ENCODE results near the gene NOTCH1. TPM values are rescaled to one million over a fixed set of nuclear protein-coding genes. Genes with fewer than 3 reads are reported as not detected.

Gene NOTCH1
- total and polyA plus RNA-seq, 2 of the 8 experiments (the other 6 are each of a cell fraction or from before 2014, with no cell fraction given) = 6.9 to 55.6 TPM

- peaks cover 42 to 55% (median 54%) of the 10 kb centered on the region in 4 experiments for H3K36me3 ChIP-seq (ENCODE audit: control insufficient read depth in 2 of 4, insufficient read depth in 4 of 4, low read length in 3 of 4)
- no peak overlapping the region for H3K4me2 ChIP-seq (ENCODE audit: insufficient read depth in 1 of 2, low read depth in 2 of 2, low read length in 2 of 2)
- no peak overlapping the region for H3K56ac ChIP-seq (replicated peaks; ENCODE audit: insufficient read length, low read depth, low read length)
- no peak overlapping the region for H4K91ac ChIP-seq (replicated peaks; ENCODE audit: insufficient read length, low read length)
- no peak overlapping the region for H3K4me3 ChIP-seq (ENCODE audit: extremely low read depth in 1 of 4, insufficient read depth in 2 of 4, low read depth in 3 of 4, low read length in 4 of 4)
- H3K27ac ChIP-seq (ENCODE audit: low read depth, low read length) = no peak overlapping the region
- no peak for FAIRE-seq
- H3K23me2 ChIP-seq (ENCODE audit: low read depth, low read length) = no peaks in the 10 kb centered on the region
- no peak for DNase-seq (ENCODE audit: low read depth in 1 of 2, low spot score in 2 of 2)
- no peak overlapping the region for H2AFZ ChIP-seq (ENCODE audit: low read length)
- no peak overlapping the region for H3K23ac ChIP-seq (ENCODE audit: insufficient read length)
- no peak overlapping the region for H3K18ac ChIP-seq (ENCODE audit: extremely low read depth, low read length)
- WGBS, 2 experiments (ENCODE audit: extremely low coverage in 1 of 2, insufficient coverage in 1 of 2, insufficient read length in 1 of 2, insufficient replicate concordance in 2 of 2, low coverage in 1 of 2, low lambda C conversion rate in 2 of 2, missing lambda C conversion rate in 1 of 2) = 88% methylated on average over 25 of the region's 25 CpGs; no CpG with 5 or more reads in 1 of the 2 experiments
- H2BK15ac ChIP-seq (ENCODE audit: low read length) = no peak overlapping the region
- H4K5ac ChIP-seq (ENCODE audit: insufficient read length, low read depth, low read length) = no peak overlapping the region
- no peak overlapping the region for H4K8ac ChIP-seq (ENCODE audit: extremely low read depth, insufficient read depth, low read length)
- H4K20me1 ChIP-seq (replicated peaks in 1 of 2; ENCODE audit: control insufficient read depth in 1 of 2, insufficient read depth in 2 of 2, low read length in 2 of 2) = peaks cover 20 to 42% of the 10 kb centered on the region in 2 experiments
- peaks cover 13 to 83% of the 10 kb centered on the region in 2 experiments for H3K79me2 ChIP-seq (ENCODE audit: control insufficient read depth in 1 of 2, insufficient read depth in 2 of 2, low read length in 2 of 2)
- no peak overlapping the region for H2BK120ac ChIP-seq (replicated peaks; ENCODE audit: low read depth, low read length)
- H3K9me3 ChIP-seq (ENCODE audit: insufficient read depth in 2 of 2, low read depth in 1 of 2, low read length in 1 of 2) = no peaks in the 10 kb centered on the region
- ChIA-PET POLR2A (ENCODE audit: partially characterized antibody) (interaction anchor here (0.6 to 2.9 kb wide), 7 partner anchors 8 to 72 kb away, joined by 3 to 13 read pairs (median 4); no protein-coding TSS in a partner anchor), CTCF (ENCODE audit: partially characterized antibody) (interaction anchor here (0.6 to 1.4 kb wide), 5 partner anchors 11 to 223 kb away, joined by 3 read pairs; no protein-coding TSS in a partner anchor)
- no peak overlapping the region for H2BK12ac ChIP-seq (ENCODE audit: low read depth, low read length)
- no peak overlapping the region for H2AK5ac ChIP-seq (ENCODE audit: low read depth, low read length)
- no peak overlapping the region for H2BK20ac ChIP-seq (ENCODE audit: low read length)
- H3K4ac ChIP-seq (replicated peaks; ENCODE audit: insufficient read length, low read depth, low read length) = no peak overlapping the region
- no peak overlapping the region for H3K9ac ChIP-seq (replicated peaks in 1 of 4; ENCODE audit: extremely low read depth in 1 of 4, low read depth in 3 of 4, low read length in 3 of 4)
- H3K79me1 ChIP-seq (ENCODE audit: low read depth, low read length) = peaks cover 5% of the 10 kb centered on the region
- peaks cover 0 to 3% (median 1%) of the 10 kb centered on the region in 4 experiments; a peak in 5 of 7 replicates for H3K4me1 ChIP-seq (replicated peaks in 1 of 4; ENCODE audit: control insufficient read depth in 3 of 4, insufficient read depth in 4 of 4, low read length in 3 of 4)
- H2BK5ac ChIP-seq (ENCODE audit: low read depth, low read length) = no peak overlapping the region
- H3K14ac ChIP-seq (ENCODE audit: insufficient read length) = no peak overlapping the region
- no peaks in the 10 kb centered on the region for H3K27me3 ChIP-seq (replicated peaks in 1 of 4; ENCODE audit: control insufficient read depth in 3 of 4, extremely low read depth in 1 of 4, insufficient read depth in 3 of 4, low read length in 3 of 4)
- TF ChIP-seq EZH2 (IDR thresholded peaks at IDR 0.05; ENCODE audit: low read depth, low read length, severe bottlenecking) (no peak), SIX5 (IDR thresholded peaks at IDR 0.05; ENCODE audit: low read depth, low read length) (no peak), SIRT6 (IDR thresholded peaks at IDR 0.05; ENCODE audit: low read length) (no peak), CBX5 (IDR thresholded peaks at IDR 0.05; ENCODE audit: low read depth, low read length) (no peak), SRF (IDR thresholded peaks at IDR 0.05; ENCODE audit: low read depth, low read length) (no peak), PHF8 (conservative IDR thresholded peaks at IDR 0.05; ENCODE audit: low read depth, low read length) (no peak), SUZ12 (IDR thresholded peaks at IDR 0.05; ENCODE audit: low read length) (no peak), SP2 (IDR thresholded peaks at IDR 0.05; ENCODE audit: low read length) (no peak), HDAC6 (IDR thresholded peaks at IDR 0.05; ENCODE audit: low read depth, low read length) (no peak), FOSL1 (IDR thresholded peaks at IDR 0.05; ENCODE audit: insufficient read depth, low read depth, low read length) (no peak), MAFK (IDR thresholded peaks at IDR 0.05; ENCODE audit: low read depth, low read length) (no peak), RNF2 (IDR thresholded peaks at IDR 0.05; ENCODE audit: borderline replicate concordance, low read depth, low read length, missing control alignments, poor library complexity, severe bottlenecking) (no peak)
Observed at GRCh38 chr9:136476369-136477150, 69.3 kb downstream of the NOTCH1 start.
